Measurements from ENCODE around the gene TRIM65. TPM values are rescaled to one million over a fixed set of nuclear protein-coding genes. Genes with fewer than 3 reads are reported as not detected.

Gene TRIM65
- total and polyA plus RNA-seq, 2 of the 13 experiments (the other 11 are each of a cell fraction or from before 2014, with no cell fraction given), result 10.3 to 22.4 TPM

DNA sequence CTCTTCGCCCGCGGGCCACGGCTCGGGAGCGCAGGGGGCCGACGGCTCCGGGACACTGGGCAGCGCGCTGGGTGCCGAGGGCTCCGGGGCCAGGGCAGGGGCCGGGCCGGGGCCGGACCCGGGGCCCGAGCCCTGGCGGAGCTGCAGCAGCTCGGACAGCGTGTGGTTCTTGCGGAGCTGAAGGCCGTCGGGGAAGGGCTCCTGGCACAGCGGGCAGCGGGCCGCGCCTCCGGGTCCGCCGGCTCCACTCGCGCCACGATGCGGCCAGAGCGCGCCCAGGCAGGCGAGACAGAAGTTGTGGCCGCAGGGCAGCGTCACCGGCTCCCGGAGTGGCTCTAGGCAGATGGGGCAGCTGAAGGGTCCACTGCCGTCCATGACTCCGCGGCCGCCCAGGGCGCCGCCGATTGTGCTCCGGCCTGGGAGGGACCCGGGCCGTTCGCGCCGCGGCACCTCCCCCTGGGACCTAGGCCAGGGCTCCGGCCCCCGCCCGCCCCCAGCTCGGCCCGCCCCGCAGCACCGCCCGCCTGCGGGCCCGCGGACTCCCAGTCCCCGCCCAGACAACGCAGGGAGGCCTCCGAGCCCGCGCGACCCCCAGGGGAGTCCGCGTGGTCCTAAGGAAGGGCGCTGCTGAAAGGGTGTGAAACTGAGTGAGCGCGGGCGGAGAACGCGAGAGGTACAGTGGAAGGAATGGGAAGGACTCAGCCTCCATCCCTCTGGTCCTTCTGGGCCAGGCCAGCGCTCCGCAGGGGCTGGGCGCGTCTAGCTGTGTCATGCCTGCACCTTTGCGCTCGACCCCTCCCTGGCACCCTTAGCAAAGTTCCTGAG is 18.4 kb downstream of the TRIM65 start, which contains the start of gene TRIM47 (continued):
- TF ChIP-seq, protein P1, sequence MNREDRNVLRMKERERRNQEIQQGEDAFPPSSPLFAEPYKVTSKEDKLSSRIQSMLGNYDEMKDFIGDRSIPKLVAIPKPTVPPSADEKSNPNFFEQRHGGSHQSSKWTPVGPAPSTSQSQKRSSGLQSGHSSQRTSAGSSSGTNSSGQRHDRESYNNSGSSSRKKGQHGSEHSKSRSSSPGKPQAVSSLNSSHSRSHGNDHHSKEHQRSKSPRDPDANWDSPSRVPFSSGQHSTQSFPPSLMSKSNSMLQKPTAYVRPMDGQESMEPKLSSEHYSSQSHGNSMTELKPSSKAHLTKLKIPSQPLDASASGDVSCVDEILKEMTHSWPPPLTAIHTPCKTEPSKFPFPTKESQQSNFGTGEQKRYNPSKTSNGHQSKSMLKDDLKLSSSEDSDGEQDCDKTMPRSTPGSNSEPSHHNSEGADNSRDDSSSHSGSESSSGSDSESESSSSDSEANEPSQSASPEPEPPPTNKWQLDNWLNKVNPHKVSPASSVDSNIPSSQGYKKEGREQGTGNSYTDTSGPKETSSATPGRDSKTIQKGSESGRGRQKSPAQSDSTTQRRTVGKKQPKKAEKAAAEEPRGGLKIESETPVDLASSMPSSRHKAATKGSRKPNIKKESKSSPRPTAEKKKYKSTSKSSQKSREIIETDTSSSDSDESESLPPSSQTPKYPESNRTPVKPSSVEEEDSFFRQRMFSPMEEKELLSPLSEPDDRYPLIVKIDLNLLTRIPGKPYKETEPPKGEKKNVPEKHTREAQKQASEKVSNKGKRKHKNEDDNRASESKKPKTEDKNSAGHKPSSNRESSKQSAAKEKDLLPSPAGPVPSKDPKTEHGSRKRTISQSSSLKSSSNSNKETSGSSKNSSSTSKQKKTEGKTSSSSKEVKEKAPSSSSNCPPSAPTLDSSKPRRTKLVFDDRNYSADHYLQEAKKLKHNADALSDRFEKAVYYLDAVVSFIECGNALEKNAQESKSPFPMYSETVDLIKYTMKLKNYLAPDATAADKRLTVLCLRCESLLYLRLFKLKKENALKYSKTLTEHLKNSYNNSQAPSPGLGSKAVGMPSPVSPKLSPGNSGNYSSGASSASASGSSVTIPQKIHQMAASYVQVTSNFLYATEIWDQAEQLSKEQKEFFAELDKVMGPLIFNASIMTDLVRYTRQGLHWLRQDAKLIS (CRISPR knock-in tag; IDR thresholded peaks at IDR 0.05), result peak; percentile 29; the same call in 1 of the 2 replicates
- TF ChIP-seq, protein P2, sequence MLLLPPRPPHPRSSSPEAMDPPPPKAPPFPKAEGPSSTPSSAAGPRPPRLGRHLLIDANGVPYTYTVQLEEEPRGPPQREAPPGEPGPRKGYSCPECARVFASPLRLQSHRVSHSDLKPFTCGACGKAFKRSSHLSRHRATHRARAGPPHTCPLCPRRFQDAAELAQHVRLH (CRISPR knock-in tag; IDR thresholded peaks at IDR 0.05; ENCODE audit: borderline replicate concordance, low read depth), result no peak
- TF ChIP-seq TOE1 (CRISPR knock-in tag; IDR thresholded peaks at IDR 0.05) (no peak), ZNF570 (CRISPR knock-in tag; IDR thresholded peaks at IDR 0.05; ENCODE audit: borderline replicate concordance) (no peak), ISL2 (CRISPR knock-in tag; IDR thresholded peaks at IDR 0.05) (peak; percentile 70; the same call in 1 of the 2 replicates), KMT2A (CRISPR knock-in tag; IDR thresholded peaks at IDR 0.05) (peak; percentile 74), NONO (IDR thresholded peaks at IDR 0.05) (no peak), NONO (CRISPR knock-in tag; conservative IDR thresholded peaks at IDR 0.05) (peak; percentile 85)
- TF ChIP-seq, protein P3, sequence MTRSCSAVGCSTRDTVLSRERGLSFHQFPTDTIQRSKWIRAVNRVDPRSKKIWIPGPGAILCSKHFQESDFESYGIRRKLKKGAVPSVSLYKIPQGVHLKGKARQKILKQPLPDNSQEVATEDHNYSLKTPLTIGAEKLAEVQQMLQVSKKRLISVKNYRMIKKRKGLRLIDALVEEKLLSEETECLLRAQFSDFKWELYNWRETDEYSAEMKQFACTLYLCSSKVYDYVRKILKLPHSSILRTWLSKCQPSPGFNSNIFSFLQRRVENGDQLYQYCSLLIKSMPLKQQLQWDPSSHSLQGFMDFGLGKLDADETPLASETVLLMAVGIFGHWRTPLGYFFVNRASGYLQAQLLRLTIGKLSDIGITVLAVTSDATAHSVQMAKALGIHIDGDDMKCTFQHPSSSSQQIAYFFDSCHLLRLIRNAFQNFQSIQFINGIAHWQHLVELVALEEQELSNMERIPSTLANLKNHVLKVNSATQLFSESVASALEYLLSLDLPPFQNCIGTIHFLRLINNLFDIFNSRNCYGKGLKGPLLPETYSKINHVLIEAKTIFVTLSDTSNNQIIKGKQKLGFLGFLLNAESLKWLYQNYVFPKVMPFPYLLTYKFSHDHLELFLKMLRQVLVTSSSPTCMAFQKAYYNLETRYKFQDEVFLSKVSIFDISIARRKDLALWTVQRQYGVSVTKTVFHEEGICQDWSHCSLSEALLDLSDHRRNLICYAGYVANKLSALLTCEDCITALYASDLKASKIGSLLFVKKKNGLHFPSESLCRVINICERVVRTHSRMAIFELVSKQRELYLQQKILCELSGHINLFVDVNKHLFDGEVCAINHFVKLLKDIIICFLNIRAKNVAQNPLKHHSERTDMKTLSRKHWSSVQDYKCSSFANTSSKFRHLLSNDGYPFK (CRISPR knock-in tag; IDR thresholded peaks at IDR 0.05; ENCODE audit: borderline replicate concordance), result peak; percentile 22; the same call in 1 of the 2 replicates
- TF ChIP-seq, protein P4, sequence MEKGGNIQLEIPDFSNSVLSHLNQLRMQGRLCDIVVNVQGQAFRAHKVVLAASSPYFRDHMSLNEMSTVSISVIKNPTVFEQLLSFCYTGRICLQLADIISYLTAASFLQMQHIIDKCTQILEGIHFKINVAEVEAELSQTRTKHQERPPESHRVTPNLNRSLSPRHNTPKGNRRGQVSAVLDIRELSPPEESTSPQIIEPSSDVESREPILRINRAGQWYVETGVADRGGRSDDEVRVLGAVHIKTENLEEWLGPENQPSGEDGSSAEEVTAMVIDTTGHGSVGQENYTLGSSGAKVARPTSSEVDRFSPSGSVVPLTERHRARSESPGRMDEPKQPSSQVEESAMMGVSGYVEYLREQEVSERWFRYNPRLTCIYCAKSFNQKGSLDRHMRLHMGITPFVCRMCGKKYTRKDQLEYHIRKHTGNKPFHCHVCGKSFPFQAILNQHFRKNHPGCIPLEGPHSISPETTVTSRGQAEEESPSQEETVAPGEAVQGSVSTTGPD (CRISPR knock-in tag; IDR thresholded peaks at IDR 0.05), result no peak
- TF ChIP-seq, protein P5, sequence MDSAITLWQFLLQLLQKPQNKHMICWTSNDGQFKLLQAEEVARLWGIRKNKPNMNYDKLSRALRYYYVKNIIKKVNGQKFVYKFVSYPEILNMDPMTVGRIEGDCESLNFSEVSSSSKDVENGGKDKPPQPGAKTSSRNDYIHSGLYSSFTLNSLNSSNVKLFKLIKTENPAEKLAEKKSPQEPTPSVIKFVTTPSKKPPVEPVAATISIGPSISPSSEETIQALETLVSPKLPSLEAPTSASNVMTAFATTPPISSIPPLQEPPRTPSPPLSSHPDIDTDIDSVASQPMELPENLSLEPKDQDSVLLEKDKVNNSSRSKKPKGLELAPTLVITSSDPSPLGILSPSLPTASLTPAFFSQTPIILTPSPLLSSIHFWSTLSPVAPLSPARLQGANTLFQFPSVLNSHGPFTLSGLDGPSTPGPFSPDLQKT (CRISPR knock-in tag; IDR thresholded peaks at IDR 0.05; ENCODE audit: borderline replicate concordance), result no peak
- TF ChIP-seq, protein P6, sequence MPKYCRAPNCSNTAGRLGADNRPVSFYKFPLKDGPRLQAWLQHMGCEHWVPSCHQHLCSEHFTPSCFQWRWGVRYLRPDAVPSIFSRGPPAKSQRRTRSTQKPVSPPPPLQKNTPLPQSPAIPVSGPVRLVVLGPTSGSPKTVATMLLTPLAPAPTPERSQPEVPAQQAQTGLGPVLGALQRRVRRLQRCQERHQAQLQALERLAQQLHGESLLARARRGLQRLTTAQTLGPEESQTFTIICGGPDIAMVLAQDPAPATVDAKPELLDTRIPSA (CRISPR knock-in tag; IDR thresholded peaks at IDR 0.05; ENCODE audit: borderline replicate concordance), result no peak; the same call in 1 of the 2 replicates

Measured in HepG2 (cell line).